NCI-H2107 treated with DMSO at 0.1 percent for 48 hours (cell line): ENCODE results near the gene CCL7.

Experiments
- DNase-seq: peaks from one replicate; lab custom pipeline; 2025; ENCODE audit not compliant: unreplicated experiment; lab: John Stamatoyannopoulos, UW

The CCL7 gene

DNA sequence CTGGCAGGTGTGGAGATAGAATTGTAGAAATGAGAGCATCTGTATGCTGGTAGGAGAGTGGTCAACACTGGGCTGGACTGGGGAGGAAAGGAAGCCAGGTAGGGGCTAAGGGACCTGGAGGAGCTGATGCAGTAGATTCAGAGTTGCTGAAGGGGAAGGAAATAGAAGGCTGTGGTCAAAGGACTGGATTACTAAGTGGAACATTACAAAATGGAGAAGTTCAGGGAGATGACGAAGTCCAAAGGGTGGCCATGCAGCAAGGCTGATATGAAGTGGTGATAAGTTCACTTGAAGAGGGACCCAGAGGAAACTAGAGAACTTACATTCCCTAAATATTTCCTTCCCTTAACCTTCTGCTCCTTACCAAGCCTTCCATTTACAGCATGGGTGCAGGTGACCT, 23.6 kb upstream of the CCL7 start:
- no peak for DNase-seq

DNA sequence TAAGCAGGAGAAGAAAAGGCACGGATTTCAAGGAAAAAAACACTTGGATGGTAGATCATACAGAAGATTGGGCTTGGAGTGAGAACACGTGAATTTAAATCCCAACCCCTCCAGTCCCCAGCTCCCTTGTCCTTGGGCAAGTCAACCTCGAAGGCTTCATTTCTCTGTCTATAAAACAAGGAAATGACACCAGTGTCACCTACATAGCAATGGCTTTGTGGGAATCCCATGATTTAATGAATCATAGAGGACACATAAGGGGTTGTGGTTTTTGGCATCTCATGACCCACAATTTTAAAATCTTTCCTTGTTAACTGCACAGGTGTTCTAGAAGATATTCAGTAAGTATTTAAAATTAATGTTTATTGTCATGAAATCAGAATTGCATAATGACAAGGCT, 23.1 kb upstream of the CCL7 start:
- DNase-seq, result no peak

DNA sequence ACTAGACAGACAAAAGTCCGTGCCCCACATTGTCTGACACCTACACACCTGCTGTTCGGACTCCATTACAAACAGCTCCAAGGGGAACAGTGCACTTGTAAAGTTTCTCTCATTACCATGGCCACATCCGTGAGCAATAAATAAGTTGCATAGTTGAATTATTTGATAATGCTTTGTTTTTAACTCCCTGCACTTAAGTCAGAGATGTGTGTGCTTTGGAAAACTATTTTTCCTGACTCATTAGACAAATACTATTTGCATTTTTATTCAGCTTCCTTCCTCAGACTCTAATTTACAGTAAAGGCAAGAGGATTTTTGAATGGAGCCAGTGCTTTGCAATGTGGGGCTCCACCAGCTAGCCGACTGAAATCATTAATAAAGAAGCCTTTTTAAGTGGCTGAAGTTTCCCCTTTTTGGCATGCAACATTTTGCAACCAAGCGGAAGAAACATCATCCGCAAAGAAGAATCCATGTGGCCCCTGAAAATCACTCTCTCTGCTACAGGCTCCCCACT, 21.5 kb upstream of the CCL7 start:
- no peak for DNase-seq

DNA sequence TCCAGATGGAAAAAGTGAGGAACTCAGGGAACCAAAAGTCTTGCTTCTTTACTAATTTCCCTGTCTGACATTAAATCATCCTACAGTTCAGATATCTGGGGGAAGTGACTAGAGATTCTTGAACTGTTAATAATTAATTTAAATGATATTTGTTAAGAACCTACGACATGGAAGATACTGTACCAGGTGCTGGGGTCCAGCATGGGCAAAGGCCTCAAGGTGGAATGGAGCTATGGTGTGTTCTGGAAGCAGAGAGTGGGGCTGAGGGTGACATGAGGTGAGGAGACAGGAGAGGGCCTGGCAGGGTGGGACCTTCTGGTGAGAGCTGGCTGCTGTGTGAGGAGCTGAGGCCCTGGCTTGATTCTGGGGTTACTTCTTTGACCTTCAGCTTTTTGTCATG, 21.0 kb upstream of the CCL7 start:
- no peak for DNase-seq

DNA sequence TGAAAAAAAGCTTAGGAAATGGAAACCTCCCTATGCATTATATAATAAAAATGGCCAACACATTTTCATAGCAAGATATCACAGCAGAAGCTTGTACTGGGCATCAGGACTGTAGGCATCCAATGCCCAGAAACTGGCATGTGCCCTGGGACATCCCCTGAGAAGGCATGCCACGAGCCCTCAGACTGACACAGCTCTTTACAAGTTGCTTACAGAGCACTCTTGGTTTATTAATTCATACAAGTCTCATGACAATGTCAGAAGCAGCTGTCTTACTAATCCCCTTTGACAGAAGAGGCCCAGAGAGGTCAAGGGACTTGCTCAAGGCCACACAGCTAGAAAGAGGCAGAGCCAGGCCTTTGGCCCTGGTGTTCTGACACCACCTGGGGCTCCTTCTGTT, 20.5 kb upstream of the CCL7 start:
- DNase-seq, result no peak

DNA sequence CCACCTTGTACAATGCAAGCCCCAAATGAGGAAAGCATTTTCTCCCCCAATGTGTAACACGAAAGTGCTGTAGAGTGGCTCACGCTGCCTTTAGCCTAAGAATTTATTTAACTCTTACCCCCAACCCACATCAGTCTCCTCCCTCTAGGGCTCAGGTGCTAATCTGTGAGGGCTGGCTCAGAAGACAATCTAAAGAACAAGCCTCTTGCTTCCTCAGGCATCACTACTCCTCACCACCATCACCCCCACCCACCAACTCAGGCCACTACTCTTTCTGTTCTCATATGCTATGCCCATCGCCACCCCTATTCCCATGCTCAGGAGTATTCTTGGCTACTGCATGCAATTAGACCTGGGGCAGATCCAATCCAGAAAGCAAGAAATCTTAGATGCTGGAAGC, 18.8 kb upstream of the CCL7 start:
- no peak for DNase-seq

DNA sequence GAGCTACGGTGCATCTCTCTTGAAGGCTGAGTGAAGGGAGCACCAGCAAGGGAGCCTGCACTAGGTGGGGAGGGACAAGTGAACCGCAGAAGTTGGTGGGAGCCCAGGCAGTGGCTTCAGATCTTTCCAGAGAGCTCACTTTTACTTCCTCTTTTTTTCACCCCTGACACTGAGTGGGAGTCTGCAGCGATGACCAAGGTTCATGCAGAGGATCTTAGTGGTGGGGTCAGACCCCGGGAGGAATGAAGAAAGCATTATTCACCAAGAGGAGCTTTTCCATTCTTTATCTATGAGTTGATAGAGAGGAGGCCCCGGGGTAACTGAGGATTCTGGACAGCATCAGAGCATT, 18.0 kb upstream of the CCL7 start:
- no peak for DNase-seq

DNA sequence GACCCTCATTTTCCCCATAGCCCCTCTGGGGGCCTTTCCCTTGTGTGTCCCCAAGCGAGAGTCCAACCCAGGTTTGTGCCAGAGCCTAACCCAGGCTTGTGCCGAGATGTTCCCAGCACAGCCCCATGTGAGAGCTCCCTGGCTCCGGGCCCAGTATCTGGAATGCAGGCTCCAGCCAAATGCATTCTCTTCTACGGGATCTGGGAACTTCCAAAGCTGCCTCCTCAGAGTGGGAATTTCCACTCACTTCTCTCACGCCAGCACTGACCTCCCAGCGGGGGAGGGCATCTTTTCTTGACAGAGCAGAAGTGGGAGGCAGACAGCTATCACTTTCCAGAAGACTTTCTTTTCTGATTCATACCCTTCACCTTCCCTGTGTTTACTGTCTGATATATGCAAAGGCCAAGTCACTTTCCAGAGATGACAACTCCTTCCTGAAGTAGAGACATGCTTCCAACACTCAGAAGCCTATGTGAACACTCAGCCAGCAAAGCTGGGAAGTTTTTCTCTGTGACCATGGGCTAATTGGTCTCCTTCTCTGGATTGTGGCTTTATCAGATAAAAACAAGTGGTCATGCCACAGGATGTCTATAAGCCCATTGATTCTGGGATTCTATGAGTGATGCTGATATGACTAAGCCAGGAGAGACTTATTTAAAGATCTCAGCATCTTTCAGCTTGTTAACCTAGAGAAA, 17.4 kb upstream of the CCL7 start:
- no peak for DNase-seq

DNA sequence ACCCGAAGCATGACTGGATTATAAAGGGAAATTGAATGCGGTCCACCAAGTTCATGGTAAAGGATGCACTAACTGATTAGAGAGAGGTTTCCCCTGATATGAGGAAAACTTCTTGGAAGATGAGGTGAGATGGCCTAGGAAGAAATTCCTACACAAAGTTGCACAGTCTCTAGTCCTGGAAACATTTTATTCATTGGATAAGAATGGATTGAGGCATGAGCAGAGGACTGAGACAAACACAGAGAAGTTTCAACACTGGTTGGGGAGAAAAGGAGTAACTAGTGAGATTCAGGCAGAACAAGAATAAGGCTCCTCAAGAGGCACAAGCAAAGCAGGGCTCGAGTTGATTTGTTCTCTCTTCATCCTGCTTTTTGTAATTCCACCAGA, 16.9 kb upstream of the CCL7 start:
- DNase-seq, result no peak

DNA sequence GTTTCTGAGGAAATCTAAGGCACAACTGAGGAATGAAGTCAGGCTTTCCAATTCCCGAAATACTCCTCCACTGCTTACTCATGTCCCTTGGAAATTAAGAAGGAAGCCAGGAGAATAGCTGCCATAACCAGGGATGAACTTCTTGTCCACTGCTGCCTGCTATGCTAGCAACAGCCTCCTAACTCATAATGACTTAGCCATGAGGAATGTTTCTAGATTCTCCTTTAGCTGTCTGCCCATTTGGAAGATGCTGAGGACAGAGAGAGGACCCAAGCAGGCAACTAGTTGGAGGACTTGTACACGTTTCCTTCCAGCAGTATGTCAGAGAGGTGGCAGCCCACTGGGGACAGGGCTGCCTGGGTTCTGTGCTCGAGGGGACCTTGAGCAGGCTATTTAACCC, 15.9 kb upstream of the CCL7 start:
- DNase-seq, result no peak

DNA sequence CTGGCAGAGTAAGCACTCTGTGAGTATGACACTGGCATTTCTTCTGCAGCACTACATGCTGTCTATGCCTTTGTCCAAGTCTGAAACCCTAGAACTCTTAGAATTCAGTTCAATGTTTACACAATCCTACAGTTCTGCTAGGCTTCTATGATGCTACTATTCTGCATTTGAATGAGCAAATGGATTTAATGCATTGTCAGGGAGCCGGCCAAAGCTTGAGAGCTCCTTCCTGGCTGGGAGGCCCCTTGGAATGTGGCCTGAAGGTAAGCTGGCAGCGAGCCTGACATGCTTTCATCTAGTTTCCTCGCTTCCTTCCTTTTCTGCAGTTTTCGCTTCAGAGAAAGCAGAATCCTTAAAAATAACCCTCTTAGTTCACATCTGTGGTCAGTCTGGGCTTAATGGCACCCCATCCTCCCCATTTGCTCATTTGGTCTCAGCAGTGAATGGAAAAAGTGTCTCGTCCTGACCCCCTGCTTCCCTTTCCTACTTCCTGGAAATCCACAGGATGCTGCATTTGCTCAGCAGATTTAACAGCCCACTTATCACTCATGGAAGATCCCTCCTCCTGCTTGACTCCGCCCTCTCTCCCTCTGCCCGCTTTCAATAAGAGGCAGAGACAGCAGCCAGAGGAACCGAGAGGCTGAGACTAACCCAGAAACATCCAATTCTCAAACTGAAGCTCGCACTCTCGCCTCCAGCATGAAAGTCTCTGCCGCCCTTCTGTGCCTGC, 15.2 kb upstream of the CCL7 start, which contains the start of gene CCL2:
TSS of gene CCL2 (plus strand) at position 635 of the 730 bp plus-strand sequence. CDS start at position 700, 65 bp downstream.
- peak; percentile 12 for DNase-seq

DNA sequence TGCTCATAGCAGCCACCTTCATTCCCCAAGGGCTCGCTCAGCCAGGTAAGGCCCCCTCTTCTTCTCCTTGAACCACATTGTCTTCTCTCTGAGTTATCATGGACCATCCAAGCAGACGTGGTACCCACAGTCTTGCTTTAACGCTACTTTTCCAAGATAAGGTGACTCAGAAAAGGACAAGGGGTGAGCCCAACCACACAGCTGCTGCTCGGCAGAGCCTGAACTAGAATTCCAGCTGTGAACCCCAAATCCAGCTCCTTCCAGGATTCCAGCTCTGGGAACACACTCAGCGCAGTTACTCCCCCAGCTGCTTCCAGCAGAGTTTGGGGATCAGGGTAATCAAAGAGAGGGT, 14.7 kb upstream of the CCL7 start:
- no peak for DNase-seq

DNA sequence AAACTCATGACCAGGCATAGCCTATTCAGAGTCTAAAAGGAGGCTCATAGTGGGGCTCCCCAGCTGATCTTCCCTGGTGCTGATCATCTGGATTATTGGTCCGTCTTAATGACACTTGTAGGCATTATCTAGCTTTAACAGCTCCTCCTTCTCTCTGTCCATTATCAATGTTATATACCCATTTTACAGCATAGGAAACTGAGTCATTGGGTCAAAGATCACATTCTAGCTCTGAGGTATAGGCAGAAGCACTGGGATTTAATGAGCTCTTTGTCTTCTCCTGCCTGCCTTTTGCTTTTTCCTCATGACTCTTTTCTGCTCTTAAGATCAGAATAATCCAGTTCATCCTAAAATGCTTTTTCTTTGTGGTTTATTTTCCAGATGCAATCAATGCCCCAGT, 14.2 kb upstream of the CCL7 start:
- no peak for DNase-seq

DNA sequence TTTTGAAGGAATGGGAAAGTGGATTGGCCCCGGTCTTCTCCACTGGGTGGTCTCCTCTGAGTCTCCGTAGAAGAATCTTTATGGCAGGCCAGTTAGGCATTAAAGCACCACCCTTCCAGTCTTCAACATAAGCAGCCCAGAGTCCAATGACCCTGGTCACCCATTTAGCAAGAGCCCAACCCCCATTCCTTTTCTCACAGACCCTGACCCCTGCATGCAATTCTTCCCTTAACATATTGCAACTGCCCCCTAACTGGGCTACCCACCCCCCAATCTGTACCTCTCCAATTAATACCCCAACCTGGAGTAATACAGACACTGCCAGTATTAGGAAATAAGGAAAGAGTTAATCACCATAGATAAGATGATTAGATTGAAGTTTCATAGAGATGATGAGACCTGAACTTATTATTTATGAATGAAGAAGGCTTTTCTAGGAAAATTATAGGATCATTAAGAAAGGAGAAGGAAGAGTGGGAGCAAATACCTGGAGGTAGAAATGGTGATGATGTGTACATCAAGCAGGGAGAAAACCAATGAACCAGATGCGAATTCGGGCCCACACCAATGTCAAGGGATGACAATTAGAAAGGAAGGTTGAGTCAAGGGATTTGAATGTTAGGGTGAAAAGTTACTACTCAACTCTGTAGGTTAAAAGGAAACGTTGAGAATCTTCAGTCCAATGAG, 12.6 kb upstream of the CCL7 start:
- no peak for DNase-seq

DNA sequence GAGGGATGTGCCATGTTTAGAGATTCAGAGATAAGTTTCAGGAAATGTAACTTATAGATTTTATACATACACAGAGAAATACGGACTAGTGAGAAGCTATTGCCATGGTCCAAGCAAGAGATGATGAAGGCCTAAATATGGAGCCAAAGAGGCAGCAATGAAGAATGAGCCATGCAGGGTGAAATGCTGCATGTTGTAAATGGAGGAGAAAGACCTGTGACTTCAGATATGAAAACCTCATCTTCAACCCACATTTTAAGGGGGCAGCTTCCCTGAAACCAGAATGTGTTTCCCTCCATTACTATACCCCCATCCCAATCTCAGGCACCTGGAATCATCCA, 12.1 kb upstream of the CCL7 start:
- no peak for DNase-seq

DNA sequence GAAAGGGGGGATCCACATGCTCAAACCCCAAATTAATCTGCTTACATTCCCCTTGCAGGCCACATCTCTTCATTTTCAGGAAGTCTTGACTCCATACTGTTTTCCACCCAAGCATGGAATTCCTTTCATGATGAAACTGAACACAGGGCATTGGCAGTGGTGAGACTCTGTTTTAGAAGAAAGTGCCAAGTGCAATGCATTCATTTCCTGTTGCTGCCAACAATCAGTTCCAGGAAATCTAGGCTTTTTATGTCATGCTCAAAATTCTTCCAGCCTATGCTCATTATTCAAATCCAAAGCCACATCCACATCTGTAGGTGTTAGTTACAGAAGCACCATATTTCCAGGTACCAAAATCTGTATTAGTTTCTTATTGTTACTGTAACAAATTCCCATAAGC, 10.9 kb upstream of the CCL7 start:
- no peak for DNase-seq

DNA sequence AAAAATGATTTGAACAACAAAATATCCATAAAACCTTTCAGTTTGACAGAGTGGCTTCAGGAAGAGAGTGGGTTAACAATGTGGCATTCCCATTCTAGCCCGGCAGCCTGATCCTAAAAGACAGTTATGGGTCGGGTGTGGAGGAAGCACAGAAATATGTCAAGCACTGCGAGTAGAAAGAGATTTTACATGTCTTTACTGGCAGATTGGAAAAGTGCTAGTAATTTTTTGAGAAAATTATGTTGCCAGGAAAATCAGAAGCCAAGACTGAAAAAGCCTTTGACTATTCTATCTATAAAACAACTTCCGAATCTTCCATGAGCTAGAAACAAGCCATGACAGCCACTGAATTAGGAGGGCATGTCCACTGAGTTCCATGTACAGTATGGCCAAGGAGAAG, 9.2 kb upstream of the CCL7 start:
- no peak for DNase-seq

DNA sequence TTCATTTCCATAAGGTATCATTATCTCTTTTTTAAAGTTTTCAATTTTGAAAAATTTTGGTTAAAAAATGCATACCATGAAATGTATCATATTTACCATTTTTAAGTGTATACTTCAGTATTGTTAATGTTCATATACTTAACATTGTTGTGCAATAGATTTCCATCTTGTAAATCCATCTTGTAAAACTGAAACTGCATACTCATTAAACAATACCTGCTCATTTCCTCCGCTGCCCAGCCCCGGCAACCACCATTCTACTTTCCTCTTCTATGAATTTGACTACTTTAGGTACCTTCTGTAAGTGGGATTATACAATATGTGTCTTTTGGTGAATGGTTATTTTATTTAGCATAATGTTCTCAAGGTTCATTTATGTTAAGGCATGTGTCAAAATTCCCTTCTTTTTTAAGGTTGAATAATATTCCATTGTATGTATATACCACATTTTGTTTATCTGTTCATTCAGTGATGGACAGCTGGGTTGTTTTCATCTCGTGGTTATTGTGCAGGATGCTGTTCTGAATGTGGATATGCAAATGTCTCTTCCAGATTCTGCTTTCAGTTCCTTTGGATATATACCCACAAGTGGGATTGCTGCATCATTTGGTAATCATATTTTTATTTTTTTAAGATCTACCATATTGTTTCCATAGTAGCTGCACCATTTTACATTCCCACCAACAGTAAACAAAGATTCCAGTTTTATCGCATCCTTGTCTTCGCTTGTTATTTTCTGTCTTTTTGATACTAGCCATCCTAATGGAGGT, 8.3 kb upstream of the CCL7 start:
- DNase-seq, result no peak

DNA sequence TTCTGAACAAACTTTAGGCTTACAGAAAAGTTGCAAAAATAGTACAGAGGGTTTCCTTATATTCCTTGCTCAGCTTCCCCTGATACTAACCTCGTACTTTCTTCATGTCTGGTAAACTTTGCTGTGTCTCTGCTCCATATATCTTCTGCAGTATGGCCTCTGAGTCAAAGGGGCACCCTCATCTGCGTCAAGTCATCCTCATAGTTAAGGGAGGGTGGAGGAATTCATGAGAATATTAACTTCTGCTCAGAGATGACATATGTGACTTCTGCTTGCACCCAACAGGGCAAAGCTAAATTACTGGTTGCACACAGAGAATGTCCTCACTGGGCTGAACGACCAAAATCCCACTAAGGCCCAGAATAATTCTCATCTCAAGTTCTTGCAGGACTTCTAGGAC, 4.3 kb upstream of the CCL7 start:
- no peak for DNase-seq

DNA sequence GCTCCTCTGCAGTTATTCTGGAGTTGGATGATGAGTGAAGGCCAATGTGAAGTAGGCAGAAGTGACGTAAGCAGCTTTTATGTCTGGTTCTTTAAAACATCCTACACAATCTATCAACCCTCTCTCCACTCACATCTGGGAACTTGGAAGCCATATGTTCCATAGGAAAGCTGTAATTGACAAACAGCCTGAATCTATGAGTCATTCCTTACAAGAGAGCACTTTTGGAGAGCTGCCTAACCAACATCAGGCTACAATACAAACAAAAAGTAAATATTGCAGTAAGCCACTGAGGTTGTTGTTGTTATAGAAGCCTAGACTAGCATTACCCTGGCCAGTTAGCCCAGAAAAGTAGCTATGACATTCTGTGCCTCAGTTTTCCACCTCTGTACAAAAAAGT, 5.9 kb downstream of the CCL7 start:
- DNase-seq, result peak; percentile 19

DNA sequence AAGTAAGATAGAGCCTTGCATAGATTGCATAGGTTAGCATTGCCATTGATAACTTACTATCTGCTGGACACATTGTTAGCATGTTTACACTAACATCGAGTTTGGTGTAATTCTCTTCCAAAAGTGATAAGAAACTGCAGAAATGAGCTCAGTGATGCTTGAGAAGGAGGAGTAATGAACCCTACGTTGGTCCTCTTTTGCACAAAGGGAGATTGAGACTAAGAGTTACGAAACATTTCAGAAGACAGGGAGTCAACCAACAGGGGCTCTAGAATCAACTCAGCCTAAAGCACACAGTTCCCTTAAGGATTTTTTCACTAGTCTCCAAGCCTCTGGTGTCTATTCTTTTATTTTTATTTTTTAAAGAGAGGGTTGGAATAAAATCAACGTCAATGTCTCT, 6.8 kb downstream of the CCL7 start:
- no peak for DNase-seq

DNA sequence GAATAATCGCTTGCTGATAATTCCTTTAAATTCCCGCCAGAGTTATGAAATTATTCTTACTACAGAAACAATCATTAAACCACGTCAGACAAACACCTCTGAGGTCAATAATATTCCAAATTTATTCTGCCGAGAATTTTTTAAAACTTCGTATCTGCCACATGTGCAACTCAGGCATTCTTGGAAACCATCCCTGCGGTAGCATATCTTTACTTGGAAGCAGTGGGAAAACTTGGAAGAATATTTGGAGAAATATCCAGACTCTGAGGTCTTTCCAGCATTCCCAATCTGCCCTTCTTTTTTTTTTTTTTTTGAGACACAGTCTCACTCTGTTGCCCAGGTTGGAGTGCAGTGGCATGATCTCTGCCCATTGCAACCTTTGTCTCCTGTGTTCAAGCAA, 13.6 kb downstream of the CCL7 start:
- DNase-seq, result no peak
